IPS-18a (cell line): ENCODE data around the gene NT5DC2.

Source experiments
- H3K27ac ChIP-seq: one replicate; pipeline ENCODE4 v1.5.1; 2013; ENCODE audit warnings: low read length
- H3K27me3 ChIP-seq: one replicate; pipeline ENCODE4 v1.6.1; 2013; ENCODE audit warnings: mild to moderate bottlenecking, low read length; ENCODE audit not compliant: control insufficient read depth, insufficient read depth
- H3K36me3 ChIP-seq: one replicate; pipeline ENCODE4 v1.6.1; 2013; ENCODE audit warnings: low read depth, low read length; ENCODE audit not compliant: control insufficient read depth
- H3K4me1 ChIP-seq: one replicate; pipeline ENCODE4 v1.6.1; 2013; ENCODE audit warnings: low read depth, low read length; ENCODE audit not compliant: control insufficient read depth
- H3K4me3 ChIP-seq: one replicate; pipeline ENCODE4 v1.5.1; 2013; ENCODE audit warnings: low read length
- H3K9ac ChIP-seq: one replicate; pipeline ENCODE4 v1.6.1; 2013; ENCODE audit warnings: mild to moderate bottlenecking, low read length, moderate library complexity
- H3K9me3 ChIP-seq: one replicate; pipeline ENCODE4 v1.6.1; 2013; ENCODE audit warnings: low read depth, low read length; ENCODE audit not compliant: control insufficient read depth

NT5DC2 gene

DNA sequence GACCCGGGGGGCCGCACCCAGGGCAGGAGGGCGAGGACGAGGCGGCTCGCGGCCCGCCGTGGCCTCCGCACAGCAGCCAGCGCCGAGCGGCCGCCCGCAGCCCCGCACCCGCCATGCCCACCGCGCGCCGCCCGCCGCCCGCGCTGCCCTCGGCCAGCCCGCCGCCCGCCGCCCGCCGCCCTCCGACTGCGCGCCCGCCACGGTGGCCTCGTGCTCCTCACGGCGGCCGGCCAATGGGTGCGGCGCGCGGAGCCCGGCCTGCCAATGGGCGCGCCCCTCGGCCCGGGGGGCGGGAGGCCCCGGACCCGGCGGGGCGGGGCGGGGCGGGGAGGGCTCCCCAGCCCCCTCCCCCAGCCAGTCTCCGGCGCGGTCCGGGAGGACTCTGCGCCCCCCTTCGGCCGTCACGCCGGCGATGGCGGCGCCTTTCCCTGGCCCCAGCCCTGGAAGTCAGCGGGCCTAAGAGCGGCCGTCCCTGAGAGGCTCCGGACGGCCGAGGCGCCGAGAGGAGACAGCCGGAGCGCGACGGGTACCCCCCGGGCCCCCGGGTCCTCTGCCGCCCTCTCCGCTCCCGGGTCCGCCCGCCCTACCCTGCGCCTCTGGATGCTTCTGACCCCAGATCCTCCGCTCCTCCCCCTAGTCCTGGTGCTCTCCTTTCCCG, at the start of gene NT5DC2:
Gene NT5DC2, minus strand, starts transcription at position 235 of the 658 bp plus-strand sequence. Its CDS starts 120 bp downstream, at position 115.
- H3K9me3 ChIP-seq, result no peaks in the 10 kb centered on the region
- H3K27me3 ChIP-seq, result no peaks in the 10 kb centered on the region
- H3K4me1 ChIP-seq, result peaks cover 27% of the 10 kb centered on the region
- no peak within 1 kb of the TSS for H3K27ac ChIP-seq
- peaks cover 7% of the 10 kb centered on the region for H3K36me3 ChIP-seq
- H3K4me3 ChIP-seq, result peak within 1 kb of the TSS; percentile 80
- peak within 1 kb of the TSS; percentile 72 for H3K9ac ChIP-seq

DNA sequence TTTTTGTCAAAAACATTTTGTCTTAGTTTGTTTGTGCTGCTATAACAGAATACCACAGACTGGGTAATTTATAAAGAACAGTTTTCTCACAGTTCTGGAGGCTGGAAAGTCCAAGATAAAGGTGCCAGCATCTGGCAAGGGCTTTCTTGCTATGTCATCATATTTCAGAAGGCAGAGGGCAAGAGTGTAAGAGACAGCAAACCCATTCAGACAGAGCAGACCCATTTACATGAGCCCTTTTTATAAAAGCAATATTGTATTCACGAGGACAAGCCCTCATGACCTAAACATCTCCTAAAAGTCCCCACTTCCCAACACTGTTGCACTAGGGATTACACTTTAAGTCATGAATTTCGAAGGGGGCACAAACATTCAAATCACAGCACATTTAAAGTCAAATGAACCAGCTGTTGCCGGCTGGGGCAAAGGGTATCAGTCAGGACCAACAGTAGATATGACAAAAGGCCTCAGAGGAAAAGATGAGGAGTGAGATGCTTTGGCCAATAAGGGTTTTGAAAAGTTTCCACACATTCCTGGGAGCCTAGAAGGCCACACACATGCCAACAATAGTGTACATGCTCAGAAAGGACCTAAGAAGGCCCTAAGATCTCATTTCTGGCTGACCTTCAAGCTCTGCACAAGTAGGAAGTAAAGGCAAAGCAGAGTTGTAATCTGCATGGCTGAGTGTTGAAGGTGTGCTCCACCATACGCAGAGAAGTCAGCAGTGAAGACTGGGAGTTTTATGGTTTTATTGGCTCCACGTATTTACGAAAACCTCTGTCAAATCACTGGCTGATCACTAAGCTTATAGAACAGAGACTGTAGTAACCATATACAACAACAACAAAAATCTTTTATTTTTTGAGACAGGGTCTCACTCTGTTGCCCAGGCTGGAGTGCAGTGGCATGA, 40.7 kb upstream of the NT5DC2 start:
- Histone ChIP-seq H3K9ac (no peak overlapping the region), H3K4me1 (no peaks in the 10 kb centered on the region), H3K27me3 (no peaks in the 10 kb centered on the region), H3K27ac (no peak overlapping the region), H3K4me3 (no peak overlapping the region), H3K9me3 (no peaks in the 10 kb centered on the region), H3K36me3 (peaks cover 44% of the 10 kb centered on the region)

DNA sequence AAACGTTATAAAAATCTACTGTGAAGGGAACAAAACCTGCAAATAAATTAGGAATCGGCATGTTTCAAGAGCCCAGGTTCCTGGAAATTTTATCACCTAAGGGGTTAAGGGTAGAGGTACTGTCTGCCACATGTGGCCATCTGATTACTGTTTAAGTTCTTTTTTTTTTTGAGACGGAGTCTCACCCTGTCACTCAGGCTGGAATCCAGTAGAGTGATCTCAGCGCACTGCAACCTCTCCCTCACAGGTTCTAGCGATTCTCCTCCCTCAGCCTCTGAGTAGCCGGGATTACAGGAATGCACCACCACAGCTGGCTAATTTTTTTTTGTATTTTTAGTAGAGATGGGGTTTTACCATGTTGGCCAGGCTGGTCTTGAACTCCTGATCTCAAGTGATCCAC, 38.6 kb upstream of the NT5DC2 start:
- H3K4me3 ChIP-seq, result no peak overlapping the region
- H3K9me3 ChIP-seq, result no peaks in the 10 kb centered on the region
- H3K9ac ChIP-seq, result no peak overlapping the region
- H3K4me1 ChIP-seq, result no peaks in the 10 kb centered on the region
- no peak overlapping the region for H3K27ac ChIP-seq
- no peaks in the 10 kb centered on the region for H3K27me3 ChIP-seq
- H3K36me3 ChIP-seq, result peaks cover 25% of the 10 kb centered on the region

DNA sequence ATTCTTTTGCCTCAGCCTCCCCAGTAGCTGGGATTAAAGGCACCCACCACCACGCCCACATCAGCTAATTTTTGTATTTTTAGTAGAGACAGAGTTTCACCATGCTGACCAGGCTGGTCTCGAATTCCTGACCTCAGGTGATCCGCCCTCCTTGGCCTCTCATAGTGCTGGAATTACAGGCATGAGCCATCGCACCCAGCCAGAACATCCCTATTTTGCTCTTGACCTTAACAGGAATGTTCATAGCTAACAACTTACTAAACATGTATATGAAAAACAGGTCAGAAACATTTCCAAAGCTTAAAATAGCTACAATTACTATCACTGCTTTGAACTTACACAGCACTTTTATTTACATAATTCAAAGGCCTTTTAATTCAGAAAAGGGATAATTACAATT, 36.4 kb upstream of the NT5DC2 start:
- Histone ChIP-seq H3K4me3 (no peak overlapping the region), H3K36me3 (peaks cover 14% of the 10 kb centered on the region), H3K27me3 (no peaks in the 10 kb centered on the region), H3K27ac (no peak overlapping the region), H3K9ac (no peak overlapping the region), H3K4me1 (no peaks in the 10 kb centered on the region), H3K9me3 (no peaks in the 10 kb centered on the region)

DNA sequence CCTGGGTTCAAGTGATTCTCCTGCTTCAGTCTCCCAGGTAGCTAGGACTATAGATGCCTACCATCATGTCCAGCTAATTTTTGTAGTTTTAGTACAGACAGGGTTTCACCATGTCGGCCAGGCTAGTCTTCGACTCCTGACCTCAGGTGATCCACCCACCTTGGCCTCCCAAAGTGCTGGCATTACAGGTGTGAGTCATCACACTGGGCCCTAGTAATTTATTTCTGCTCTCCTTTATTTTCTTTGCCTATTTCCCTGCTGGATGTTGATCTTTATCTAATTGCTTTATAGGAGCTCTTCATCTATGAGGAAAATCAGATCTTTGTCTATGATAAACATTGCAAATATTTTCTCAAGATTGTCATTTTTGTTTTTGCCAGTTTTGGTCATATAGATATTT, 34.4 kb upstream of the NT5DC2 start:
- H3K36me3 ChIP-seq, result peaks cover 14% of the 10 kb centered on the region
- no peak overlapping the region for H3K9ac ChIP-seq
- no peaks in the 10 kb centered on the region for H3K4me1 ChIP-seq
- H3K4me3 ChIP-seq, result no peak overlapping the region
- no peaks in the 10 kb centered on the region for H3K27me3 ChIP-seq
- H3K9me3 ChIP-seq, result no peaks in the 10 kb centered on the region
- H3K27ac ChIP-seq, result no peak overlapping the region

DNA sequence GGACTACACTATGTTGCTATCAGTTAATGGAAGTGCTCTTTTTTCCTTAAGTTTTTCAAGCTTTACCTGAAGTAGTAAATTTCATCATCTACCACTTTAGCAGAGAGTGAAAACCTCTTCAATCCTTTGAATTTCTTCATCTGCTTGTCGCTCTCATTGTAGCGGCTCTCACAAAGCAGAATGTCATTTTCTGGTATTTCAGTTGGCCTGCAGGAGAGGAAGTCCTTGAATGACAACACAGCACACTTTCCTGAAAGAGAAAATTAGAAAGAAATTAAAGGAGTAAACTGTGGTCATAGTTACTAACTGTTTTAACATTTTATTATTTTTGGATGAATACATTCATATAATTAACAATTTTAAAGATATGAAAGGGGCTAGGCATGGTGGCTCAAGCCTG, 30.3 kb upstream of the NT5DC2 start:
- H3K9ac ChIP-seq, result no peak overlapping the region
- H3K4me3 ChIP-seq, result no peak overlapping the region
- H3K4me1 ChIP-seq, result no peaks in the 10 kb centered on the region
- H3K9me3 ChIP-seq, result no peaks in the 10 kb centered on the region
- H3K36me3 ChIP-seq, result peaks cover 46% of the 10 kb centered on the region
- no peak overlapping the region for H3K27ac ChIP-seq
- H3K27me3 ChIP-seq, result no peaks in the 10 kb centered on the region

DNA sequence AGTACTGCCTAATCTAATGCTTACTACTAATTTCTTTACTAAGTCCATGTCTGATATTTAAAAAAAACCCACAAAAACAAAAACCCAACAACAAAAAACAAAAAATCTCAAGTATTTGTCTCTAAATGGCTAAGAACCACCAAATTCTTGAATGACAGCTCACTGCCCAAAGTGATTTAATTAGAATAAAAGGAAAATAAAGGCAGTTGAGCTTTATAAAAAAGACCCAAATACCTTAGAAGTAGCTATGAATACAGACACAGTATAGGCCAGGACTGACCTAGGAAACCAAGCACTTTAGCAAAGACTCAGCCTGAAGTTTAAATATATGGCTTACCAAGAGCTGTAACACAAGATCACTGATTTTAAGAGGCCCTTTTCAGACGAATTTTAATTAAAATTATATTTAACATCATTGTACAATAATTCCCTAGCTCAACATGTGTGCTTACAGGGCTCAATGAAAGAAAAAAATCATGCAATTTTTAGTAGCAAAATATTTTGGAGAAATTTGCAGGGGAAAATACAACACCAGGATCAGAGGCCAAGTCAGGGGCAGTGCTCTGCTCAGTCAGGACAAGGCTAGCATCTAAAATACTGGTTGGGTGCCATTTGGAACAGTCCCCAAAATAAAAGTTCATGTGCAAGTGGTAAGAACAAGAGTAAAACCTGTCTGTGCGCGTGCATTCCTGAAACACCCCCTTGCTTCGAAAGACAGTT, 27.5 kb upstream of the NT5DC2 start:
- Histone ChIP-seq H3K9me3 (no peaks in the 10 kb centered on the region), H3K27ac (no peak overlapping the region), H3K4me1 (no peaks in the 10 kb centered on the region), H3K9ac (no peak overlapping the region), H3K27me3 (no peaks in the 10 kb centered on the region), H3K36me3 (peaks cover 61% of the 10 kb centered on the region), H3K4me3 (no peak overlapping the region)

DNA sequence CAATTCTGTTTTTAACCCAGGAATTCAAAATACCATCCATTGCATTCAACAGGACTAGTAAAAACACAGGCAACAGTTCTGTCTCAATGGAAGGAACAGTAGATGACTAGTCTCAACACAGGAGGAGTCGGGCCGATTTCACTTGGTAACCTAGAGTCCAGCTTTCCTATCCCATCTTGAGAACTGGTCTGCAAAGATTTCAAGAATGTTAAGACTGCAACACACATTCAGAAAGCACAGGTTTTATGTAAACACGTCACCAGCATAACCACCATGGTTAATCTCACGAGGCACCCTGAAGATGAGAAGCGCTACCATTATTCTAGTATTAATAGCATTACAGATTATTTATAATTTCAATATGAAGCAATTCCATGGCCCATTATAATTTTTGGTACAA, 24.8 kb upstream of the NT5DC2 start:
- Histone ChIP-seq H3K36me3 (peaks cover 68% of the 10 kb centered on the region), H3K9ac (no peak overlapping the region), H3K4me1 (no peaks in the 10 kb centered on the region), H3K27me3 (no peaks in the 10 kb centered on the region), H3K9me3 (no peaks in the 10 kb centered on the region), H3K4me3 (no peak overlapping the region), H3K27ac (no peak overlapping the region)

DNA sequence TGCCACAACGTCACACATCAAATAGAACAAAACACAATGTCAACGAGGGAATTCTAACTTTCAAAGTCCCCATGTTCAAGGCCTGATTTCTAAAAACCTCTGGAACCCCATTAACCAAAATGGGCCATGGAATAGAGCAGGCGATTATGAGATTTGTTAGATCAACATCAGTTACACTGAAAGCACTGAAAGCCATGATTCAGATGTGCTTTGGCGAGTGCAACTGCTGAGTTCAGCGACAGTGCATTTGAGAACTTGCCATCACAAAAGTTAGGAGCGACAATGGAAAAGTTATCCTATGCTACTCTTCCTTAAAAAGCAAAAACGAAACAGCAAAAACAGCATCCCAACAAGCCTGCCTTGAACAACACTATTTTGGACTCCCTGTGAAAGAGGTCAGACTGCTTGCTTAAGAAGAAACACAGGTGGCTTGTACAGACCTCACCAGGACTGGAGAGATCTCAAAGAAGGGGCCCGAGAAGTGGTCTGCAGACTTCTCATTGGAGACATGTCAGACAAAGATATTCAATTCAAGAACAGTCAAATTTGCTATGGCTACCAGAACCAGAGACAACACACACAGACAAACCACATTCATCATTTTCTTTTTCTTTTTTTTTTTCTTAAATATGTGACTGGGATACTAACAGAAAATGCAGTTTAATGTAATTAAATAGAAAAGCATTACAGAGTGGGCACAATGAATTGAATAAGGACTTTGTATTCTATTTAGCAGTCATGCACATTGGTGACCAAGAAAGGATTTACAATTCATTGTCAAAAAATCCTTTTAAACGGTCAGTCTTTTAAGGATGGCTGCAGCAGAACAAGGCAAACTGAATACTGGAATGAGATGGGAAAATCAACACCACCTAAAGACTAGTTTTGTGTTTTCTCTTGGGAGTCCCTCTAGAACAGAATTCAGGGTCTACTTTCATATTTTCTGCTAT, 23.6 kb upstream of the NT5DC2 start:
- Histone ChIP-seq H3K9ac (no peak overlapping the region), H3K9me3 (no peaks in the 10 kb centered on the region), H3K27me3 (no peaks in the 10 kb centered on the region), H3K4me1 (no peaks in the 10 kb centered on the region), H3K4me3 (no peak overlapping the region), H3K36me3 (peaks cover 62% of the 10 kb centered on the region), H3K27ac (no peak overlapping the region)

DNA sequence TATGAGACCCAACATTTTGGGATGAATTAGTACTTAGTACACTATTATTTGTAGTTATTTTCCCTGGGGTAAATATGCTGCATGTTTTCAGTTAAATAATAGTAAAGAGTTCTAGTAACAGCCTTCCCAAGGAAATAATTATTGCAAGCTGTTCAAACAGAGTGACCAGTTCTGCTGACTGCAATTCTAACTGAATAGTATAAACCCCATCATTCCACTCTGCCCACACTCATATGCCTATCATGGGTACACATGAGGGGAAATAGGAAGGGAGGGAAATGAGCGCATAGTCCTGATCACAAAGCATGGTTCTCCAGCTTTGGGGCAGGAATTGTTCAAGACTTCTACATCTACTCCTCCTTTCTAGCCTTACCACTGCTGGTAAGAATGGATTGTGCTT, 21.4 kb upstream of the NT5DC2 start:
- H3K27ac ChIP-seq, result no peak overlapping the region
- H3K4me3 ChIP-seq, result no peak overlapping the region
- no peak overlapping the region for H3K9ac ChIP-seq
- H3K4me1 ChIP-seq, result no peaks in the 10 kb centered on the region
- no peaks in the 10 kb centered on the region for H3K27me3 ChIP-seq
- H3K36me3 ChIP-seq, result peaks cover 58% of the 10 kb centered on the region
- no peaks in the 10 kb centered on the region for H3K9me3 ChIP-seq
